ENCODE results near the gene PIGR. TPM values are rescaled to one million over a fixed set of nuclear protein-coding genes. Genes with fewer than 3 reads are reported as not detected.

The PIGR gene
- total and polyA plus RNA-seq, 9 of the 15 experiments (the other 6 are each of a cell fraction or from before 2014, with no cell fraction given), result 0.01 to 1.5 (median 0.03) TPM; not detected in 4

GRCh38 chr1:206907304-206907991 lies 38.8 kb downstream of the PIGR start (continued):
- TF ChIP-seq FOXP4 (CRISPR knock-in tag; IDR thresholded peaks at IDR 0.05; ENCODE audit: borderline replicate concordance), result no peak
- TF ChIP-seq ZNF311 (CRISPR knock-in tag; IDR thresholded peaks at IDR 0.05), result no peak
- no peak for TF ChIP-seq ZNF699 (CRISPR knock-in tag; IDR thresholded peaks at IDR 0.05; ENCODE audit: insufficient replicate concordance)
- no peak for TF ChIP-seq HCFC1 (IDR thresholded peaks at IDR 0.05; ENCODE audit: low read depth, low read length)
- TF ChIP-seq CC2D1A (IDR thresholded peaks at IDR 0.05), result peak; percentile 17; the same call in 1 of the 2 replicates
- no peak for TF ChIP-seq ZKSCAN1 (IDR thresholded peaks at IDR 0.05; ENCODE audit: low read depth, low read length)
- TF ChIP-seq NR2C1 (IDR thresholded peaks at IDR 0.05), result no peak
- no peak for TF ChIP-seq NR2C1 (tag; IDR thresholded peaks at IDR 0.05)
- TF ChIP-seq ZNF23 (CRISPR knock-in tag; IDR thresholded peaks at IDR 0.05), result no peak
- TF ChIP-seq, protein P1, sequence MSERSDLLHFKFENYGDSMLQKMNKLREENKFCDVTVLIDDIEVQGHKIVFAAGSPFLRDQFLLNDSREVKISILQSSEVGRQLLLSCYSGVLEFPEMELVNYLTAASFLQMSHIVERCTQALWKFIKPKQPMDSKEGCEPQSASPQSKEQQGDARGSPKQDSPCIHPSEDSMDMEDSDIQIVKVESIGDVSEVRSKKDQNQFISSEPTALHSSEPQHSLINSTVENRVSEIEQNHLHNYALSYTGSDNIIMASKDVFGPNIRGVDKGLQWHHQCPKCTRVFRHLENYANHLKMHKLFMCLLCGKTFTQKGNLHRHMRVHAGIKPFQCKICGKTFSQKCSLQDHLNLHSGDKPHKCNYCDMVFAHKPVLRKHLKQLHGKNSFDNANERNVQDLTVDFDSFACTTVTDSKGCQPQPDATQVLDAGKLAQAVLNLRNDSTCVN (CRISPR knock-in tag; IDR thresholded peaks at IDR 0.05), result no peak
- no peak for TF ChIP-seq CHD7 (IDR thresholded peaks at IDR 0.05; ENCODE audit: low read depth, low read length)
- TF ChIP-seq NR0B1 (IDR thresholded peaks at IDR 0.05; ENCODE audit: partially characterized antibody), result no peak
